Neural crest cell (in vitro differentiated cells): ENCODE measurements around the gene PNPLA2. TPM values are rescaled to one million over a fixed set of nuclear protein-coding genes. Genes with fewer than 3 reads are reported as not detected.

Experiments
- DNase-seq: peaks from one replicate; pipeline ENCODE4 v3.0.0; 2021; ENCODE audit warnings: low read depth, mixed read lengths, low spot score
- H3K27ac Mint-ChIP-seq: one replicate; pipeline ENCODE4 v1.8.0; 2021; ENCODE audit warnings: mild to moderate bottlenecking, mixed read lengths; ENCODE audit not compliant: unreplicated experiment
- H3K27me3 Mint-ChIP-seq: 2 replicates; pipeline ENCODE4 v1.8.0; 2021; ENCODE audit warnings: low read depth, mild to moderate bottlenecking, mixed read lengths
- H3K36me3 Mint-ChIP-seq: 2 replicates; pipeline ENCODE4 v1.8.0; 2021; ENCODE audit warnings: low read depth, mild to moderate bottlenecking, mixed read lengths
- H3K4me1 Mint-ChIP-seq: 2 replicates; pipeline ENCODE4 v1.8.0; 2021; ENCODE audit warnings: mixed read lengths
- H3K4me3 Mint-ChIP-seq: one replicate; pipeline ENCODE4 v1.8.0; 2021; ENCODE audit warnings: mild to moderate bottlenecking, mixed read lengths
- H3K9me3 Mint-ChIP-seq: 2 replicates; pipeline ENCODE4 v1.8.0; 2021; ENCODE audit warnings: mixed read lengths
- total RNA-seq: library from RNA; stranded (reverse); gene quantifications from 2 replicates; pipeline ENCODE4 v1.2.1, GENCODE V29; 2021
- TF ChIP-seq, protein P1 (sequence below): fragments of 200-600 bp; sonication (generic); conservative IDR thresholded peaks from 2 replicates; pipeline ENCODE4 v1.5.0; 2021; ENCODE audit warnings: antibody characterized with exemption, mild to moderate bottlenecking

The PNPLA2 gene
- total RNA-seq, 1 donor from 2014 or later = 34.5 TPM

DNA sequence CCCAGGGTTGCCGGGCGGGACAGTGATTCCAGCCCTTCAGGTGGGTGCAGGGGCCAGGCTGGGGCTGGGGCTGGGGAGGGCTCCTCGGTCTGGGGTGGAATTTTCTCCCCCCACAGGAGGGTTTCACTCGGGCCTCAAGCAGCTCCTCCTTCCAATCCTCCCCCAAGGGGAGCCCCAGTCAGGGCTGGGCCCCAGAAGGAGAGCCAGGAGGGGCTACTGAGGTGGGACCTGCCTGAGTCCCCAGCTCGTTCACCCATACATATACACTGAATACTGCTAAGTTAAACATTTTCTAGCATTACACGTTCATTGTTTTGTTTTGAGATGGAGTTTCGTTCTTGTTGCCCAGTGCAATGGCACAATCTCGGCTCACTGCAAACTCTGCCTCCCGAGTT lies 7.5 kb downstream of the PNPLA2 start:
- Mint-ChIP-seq H3K4me3 (peak overlapping the region; percentile 73), H3K27ac (no peak overlapping the region), H3K9me3 (no peaks in the 10 kb centered on the region), H3K4me1 (peaks cover 21% of the 10 kb centered on the region), H3K27me3 (peaks cover 47% of the 10 kb centered on the region), H3K36me3 (no peaks in the 10 kb centered on the region)
- DNase-seq = no peak
- TF ChIP-seq, protein P1, sequence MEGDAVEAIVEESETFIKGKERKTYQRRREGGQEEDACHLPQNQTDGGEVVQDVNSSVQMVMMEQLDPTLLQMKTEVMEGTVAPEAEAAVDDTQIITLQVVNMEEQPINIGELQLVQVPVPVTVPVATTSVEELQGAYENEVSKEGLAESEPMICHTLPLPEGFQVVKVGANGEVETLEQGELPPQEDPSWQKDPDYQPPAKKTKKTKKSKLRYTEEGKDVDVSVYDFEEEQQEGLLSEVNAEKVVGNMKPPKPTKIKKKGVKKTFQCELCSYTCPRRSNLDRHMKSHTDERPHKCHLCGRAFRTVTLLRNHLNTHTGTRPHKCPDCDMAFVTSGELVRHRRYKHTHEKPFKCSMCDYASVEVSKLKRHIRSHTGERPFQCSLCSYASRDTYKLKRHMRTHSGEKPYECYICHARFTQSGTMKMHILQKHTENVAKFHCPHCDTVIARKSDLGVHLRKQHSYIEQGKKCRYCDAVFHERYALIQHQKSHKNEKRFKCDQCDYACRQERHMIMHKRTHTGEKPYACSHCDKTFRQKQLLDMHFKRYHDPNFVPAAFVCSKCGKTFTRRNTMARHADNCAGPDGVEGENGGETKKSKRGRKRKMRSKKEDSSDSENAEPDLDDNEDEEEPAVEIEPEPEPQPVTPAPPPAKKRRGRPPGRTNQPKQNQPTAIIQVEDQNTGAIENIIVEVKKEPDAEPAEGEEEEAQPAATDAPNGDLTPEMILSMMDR = no peak

GRCh38 chr11:826836-827145 lies 8.1 kb downstream of the PNPLA2 start:
- Mint-ChIP-seq H3K27ac (no peak overlapping the region), H3K36me3 (no peaks in the 10 kb centered on the region), H3K4me3 (peak overlapping the region; percentile 73), H3K9me3 (no peaks in the 10 kb centered on the region), H3K27me3 (peaks cover 53% of the 10 kb centered on the region), H3K4me1 (peaks cover 21% of the 10 kb centered on the region)
- DNase-seq = no peak
- TF ChIP-seq, protein P1 = no peak

DNA sequence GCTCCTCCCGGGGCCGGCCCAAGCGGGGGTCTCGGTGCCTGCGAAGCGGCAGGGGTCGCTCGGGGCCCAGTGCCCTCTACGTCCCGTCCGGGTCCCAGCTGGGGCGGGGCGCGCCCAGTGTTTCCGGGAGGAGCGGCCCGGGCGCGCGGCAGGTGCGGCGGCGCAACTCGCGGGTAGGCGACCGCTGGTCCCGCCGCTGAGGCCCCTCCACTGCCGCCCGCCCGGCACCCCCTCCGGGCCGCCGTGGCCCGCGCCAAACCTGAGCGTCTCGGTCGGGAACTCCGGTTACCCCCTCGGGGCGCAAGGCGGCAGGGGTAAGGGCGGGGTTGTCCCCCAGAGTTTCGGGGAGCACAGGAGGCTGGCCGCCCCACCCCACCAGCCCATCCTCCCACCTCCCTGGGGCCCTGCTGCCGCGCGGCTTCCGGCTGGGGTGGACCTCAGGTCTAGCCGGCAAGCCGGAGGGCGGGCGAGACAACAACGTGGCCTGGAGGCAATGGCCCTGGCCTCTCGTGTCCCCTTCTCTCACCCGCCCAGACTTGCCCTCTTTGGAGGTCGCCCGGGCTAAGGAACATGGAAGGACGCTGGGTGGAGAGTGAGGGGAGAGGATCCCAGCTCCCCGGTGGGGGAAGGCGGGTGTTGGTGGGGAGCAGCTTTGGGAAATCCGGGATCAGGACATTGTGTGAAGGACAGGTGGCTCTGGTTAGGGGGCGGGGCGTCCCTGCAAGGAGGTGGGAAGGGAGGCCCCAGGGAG lies 8.6 kb downstream of the PNPLA2 start:
- Mint-ChIP-seq H3K27me3 (peaks cover 58% of the 10 kb centered on the region), H3K4me3 (peak overlapping the region; percentile 72), H3K27ac (no peak overlapping the region), H3K36me3 (no peaks in the 10 kb centered on the region), H3K4me1 (peaks cover 21% of the 10 kb centered on the region), H3K9me3 (no peaks in the 10 kb centered on the region)
- TF ChIP-seq, protein P1 = no peak
- DNase-seq = no peak

- Mint-ChIP-seq H3K4me1 (peaks cover 21% of the 10 kb centered on the region), H3K9me3 (no peaks in the 10 kb centered on the region), H3K36me3 (no peaks in the 10 kb centered on the region), H3K4me3 (peak within 1 kb of the TSS; percentile 81), H3K27me3 (peaks cover 60% of the 10 kb centered on the region), H3K27ac (no peak within 1 kb of the TSS)
- no peak for DNase-seq
- TF ChIP-seq, protein P1 = no peak
Observed at GRCh38 chr11:827897-828192, 9.1 kb downstream of the PNPLA2 start, which contains the start of gene CRACR2B. Gene CRACR2B, plus strand, starts transcription at chr11:827919. Its CDS starts 689 bp downstream, at chr11:828608.

DNA sequence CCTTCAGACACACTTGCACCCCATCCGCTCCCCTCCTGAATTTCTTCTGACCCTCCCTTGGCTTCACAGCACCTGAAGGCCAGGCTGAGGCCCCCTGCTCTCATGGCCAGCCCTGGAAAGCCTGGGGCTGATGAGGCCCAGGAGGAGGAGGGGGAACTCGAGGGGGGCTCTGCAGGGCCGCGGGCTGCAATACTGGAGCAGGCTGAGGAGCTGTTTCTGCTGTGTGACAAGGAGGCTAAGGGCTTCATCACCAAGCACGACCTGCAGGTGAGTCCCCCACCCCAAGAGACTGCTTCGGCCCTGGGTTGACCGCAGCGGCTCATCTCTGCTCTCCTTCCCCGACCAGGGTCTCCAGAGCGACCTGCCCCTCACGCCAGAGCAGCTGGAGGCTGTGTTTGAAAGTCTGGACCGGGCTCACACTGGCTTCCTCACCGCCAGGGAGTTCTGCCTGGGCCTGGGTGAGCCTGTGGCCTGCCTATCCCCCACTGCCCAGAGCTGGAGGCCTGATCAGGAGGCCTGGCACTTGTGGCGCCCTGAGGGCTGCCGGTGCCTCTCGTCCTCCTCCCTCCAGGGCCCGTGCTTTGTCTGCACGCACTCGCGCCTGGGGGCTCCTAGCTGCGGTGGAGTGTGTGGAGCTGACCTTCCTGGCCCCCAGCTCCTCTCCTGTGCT lies 9.9 kb downstream of the PNPLA2 start:
- Mint-ChIP-seq H3K27ac (no peak overlapping the region), H3K4me3 (peak overlapping the region; percentile 81), H3K27me3 (peaks cover 60% of the 10 kb centered on the region), H3K4me1 (peaks cover 22% of the 10 kb centered on the region), H3K9me3 (no peaks in the 10 kb centered on the region), H3K36me3 (no peaks in the 10 kb centered on the region)
- TF ChIP-seq, protein P1 = no peak
- no peak for DNase-seq
